Activated CD8-positive, alpha-beta memory T cell treated with anti-CD3 and anti-CD28 coated beads for 48 hours (primary cell): ENCODE results near the gene ANKS6.

ENCODE experiments used
- DNase-seq, 3 experiments: peaks; one replicate each; pipeline ENCODE4 v3.0.0-alpha.2; 2020; ENCODE audit warnings: low read depth in 2 of 3, low spot score in 2 of 3

The ANKS6 gene

GRCh38 chr9:98796364-98797101, at the start of gene ANKS6:
Gene ANKS6 (minus strand): TSS chr9:98796555. CDS start chr9:98796491, 64 bp downstream.
- peak; percentile 62 to 80 (median 66) for DNase-seq

DNA sequence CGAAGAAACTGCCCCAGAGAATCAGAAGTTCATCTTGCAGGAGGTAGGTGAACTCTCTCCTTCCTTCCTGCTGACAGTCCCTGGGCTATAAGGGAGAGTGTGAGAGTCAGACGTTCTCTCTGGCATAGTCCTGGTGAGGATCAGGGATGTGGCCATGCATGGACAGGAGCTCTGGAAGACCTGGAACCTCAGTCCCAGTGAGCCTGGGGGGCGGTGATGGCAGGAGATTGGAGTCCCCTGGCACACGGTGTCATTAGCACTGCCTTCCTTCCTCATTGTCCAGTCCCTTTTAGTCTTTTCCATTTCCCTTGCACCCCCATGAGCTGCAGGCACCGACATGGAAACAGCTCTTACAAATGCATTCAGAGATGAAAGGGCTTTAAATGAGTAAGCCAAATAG, 49.7 kb upstream of the ANKS6 start:
- no peak for DNase-seq

DNA sequence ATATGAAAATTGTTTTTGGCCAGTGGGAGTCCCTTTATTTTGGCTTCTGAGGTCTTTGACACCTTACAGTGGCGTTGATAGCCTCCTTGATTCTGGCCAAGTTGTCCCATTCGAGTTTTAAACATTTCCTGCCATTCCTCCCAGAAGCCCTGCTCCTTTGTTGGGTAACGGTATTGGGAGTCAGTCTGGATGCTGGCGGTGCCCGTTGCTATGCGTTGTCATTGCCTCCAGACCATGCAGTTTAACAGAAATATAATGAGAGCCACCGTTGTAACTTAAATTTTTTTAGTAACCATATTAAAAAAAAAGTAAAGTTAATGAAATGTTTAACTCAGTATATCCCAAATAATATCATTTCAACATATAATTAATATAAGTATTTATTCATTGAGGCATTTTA, 46.2 kb upstream of the ANKS6 start:
- DNase-seq: no peak

DNA sequence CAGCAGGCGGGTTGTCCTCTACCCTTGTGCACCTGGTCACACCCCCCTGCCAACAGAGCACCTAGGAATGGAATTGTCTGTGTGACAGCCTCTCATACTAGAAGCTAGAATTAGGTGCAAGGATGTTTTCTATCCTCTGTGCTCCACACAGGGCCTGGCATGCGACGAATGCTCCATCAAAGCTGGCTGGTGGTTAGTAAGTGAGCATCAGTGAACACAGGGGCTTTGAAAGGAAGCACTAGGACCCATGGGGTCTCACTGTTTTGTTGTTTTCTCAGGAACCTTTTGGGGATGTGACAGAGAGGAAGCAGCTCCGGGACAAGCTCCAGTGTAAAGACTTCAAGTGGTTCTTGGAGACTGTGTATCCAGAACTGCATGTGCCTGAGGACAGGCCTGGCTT, 43.4 kb upstream of the ANKS6 start:
- DNase-seq: no peak

DNA sequence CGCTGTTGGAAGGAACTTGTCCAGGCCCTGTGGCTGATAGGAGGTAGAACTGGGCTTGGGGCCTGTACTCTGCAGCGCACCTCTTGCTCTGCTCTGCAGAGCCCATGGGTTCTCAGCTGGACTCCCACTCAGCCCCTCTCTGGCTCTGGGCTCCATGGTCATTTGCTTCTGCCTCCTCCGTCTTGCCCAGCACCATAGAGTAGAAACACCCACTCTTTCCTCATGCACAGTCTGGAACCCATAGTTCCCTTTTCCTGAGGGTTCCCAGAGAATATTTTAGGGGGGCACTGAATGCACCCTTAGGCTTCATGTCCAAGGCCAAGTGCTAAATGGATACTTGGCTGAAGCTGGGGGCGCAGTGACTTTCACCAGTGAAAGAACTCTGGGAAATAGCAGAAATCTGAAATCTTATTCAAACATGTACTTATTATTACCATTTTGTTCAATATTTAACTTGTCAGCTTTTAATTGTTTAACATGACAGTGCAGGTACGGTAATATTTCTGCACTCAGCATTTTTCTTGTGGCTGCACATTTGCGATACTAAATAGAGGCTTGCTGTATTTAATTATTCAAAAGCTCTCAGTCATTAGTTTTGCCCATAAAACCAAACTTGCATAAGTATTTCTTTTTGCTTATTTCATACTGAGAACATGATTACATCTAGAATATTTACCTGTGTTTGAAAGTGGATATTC, 42.7 kb upstream of the ANKS6 start:
- no peak for DNase-seq

DNA sequence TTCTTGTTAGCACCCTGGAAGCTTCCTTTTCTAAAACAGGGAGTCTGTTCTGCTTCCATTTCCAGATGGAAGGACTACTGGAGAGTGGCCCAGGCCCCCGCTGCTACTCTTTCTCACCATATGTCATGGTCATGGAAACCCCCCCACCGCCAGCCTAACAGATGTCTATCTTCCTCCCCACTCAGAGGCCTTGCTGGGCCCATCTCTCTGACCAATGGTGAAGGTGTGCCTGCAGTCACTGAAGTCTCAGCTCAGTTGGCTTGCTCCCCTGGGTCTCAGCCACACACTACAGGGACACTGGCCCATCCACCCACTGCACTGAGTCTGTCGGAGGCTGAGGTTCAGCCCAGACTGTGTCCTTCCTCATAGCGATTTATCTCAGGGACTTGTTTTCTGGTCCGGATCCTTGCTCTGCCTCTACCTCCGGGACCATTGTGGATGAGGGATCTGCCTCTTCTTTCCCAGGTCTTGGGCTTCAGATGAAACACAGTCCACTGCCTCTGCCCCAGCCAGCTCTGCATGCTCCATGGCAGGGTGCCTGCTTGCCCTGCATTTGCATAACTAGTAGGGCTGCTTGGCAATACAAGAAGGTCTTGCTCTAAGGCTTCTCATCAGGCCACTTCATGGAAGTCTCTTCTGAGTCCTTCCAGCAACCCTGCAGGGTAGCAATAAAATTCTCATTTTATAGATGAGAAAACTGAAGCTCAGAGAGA, 42.0 kb upstream of the ANKS6 start:
- DNase-seq: no peak

GRCh38 chr9:98837516-98837915, 41.2 kb upstream of the ANKS6 start:
- DNase-seq: no peak

- DNase-seq: no peak
These were observed 39.9 kb upstream of the ANKS6 start for GRCh38 chr9:98836206-98836605.

GRCh38 chr9:98834386-98834785, 38.0 kb upstream of the ANKS6 start:
- DNase-seq: no peak

DNA sequence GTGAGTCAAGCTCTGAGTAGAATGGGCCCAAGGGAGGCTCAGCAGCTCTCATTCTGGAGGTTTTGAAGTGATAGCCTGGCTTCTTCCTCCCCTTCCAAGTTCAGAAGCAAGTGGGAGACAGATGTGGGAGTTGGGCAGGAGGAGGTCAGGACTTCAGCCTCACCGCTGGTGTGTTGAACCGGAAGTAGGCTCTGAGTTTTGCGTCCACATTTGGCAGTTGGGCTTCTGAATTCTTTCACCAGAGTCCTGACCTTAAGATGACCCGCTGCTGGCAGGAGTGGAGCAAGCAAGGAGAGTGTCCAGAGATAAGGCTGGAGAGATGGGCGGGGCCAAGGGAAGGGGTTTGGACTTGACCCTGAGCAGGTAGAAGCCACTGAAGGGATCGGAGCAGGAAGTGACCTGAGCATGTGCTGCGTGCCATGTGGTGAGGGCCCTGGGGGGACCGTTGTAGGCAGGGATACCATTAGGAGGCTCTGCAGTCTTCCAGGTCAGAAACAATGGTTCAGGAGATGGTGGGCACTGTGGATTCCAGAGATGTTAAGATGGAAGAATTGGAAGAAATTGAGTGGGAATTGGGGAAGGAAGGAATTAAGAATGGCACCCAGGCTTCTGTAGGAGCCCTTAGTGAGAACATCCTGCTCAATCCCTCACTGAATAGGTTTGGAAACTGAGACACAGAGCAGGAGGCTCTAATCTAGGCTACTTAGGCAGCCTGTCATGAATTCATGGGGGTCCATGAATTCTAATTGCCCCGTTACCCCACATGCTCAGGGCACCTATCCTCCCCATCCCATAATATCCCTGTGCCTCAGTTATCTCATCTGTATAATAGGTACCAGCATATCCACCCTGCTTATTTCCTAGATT, 37.0 kb upstream of the ANKS6 start:
- DNase-seq: no peak

GRCh38 chr9:98832768-98833089, 36.4 kb upstream of the ANKS6 start:
- DNase-seq: no peak

- DNase-seq: no peak
These were observed 35.3 kb upstream of the ANKS6 start for GRCh38 chr9:98831696-98832095.

GRCh38 chr9:98830554-98830953, 34.2 kb upstream of the ANKS6 start:
- no peak for DNase-seq

- no peak for DNase-seq
These were observed 33.4 kb upstream of the ANKS6 start for GRCh38 chr9:98829766-98830165.

- no peak for DNase-seq
These were observed 30.4 kb upstream of the ANKS6 start for GRCh38 chr9:98826716-98827115.

DNA sequence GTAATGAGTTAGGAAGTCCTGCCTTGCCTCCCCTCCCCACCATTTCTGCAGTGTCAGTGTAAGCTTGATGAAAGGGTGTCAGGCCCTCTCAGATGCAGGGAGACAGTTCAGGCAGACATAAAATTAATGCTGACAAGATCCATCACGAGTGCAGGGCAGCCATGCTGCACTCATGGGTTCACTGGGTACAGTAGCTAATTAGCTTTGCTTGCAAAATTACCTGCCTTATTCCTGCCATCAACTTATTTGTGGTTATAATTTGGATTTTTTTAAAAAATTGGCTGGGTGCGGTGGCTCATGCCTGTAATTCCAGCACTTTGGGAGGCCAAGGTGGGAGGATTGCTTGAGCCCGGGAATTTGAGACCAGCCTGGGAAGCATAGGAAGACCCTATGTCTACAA, 29.1 kb upstream of the ANKS6 start:
- DNase-seq: no peak

DNA sequence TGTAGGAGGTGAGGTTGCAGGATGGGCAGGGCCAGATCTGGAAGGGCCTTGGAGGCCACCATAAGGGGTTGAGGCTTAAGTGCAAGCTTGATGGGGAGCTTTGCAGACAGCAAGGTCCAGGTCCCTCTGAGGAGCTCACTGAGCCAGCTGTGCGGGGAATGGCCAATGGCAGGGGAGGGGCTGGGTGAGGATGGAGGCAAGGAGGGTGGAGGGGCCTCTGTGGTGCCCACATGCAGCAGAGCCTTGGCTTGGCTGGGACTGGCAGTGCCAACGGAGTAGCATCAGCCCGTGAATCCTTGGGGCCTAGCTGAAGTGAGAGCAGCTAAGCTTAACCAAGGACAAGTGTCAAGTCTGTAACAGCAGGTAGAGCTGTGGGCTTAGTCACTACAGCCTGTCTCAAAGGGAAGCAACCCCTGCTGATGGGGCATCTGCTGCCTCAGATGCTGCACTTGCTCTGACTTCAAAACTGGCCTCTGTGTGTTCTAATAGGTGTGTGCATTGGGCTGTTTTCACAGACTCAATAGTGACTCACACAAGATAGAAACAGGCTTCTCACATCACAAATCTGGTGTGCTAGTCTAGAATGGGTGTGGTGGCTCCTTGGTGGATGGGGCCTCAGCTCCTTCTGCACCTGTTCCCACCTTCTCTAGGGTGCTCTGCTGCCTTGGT, 27.4 kb upstream of the ANKS6 start:
- DNase-seq: no peak

- DNase-seq: no peak
These were observed 26.3 kb upstream of the ANKS6 start for GRCh38 chr9:98822661-98823060.

DNA sequence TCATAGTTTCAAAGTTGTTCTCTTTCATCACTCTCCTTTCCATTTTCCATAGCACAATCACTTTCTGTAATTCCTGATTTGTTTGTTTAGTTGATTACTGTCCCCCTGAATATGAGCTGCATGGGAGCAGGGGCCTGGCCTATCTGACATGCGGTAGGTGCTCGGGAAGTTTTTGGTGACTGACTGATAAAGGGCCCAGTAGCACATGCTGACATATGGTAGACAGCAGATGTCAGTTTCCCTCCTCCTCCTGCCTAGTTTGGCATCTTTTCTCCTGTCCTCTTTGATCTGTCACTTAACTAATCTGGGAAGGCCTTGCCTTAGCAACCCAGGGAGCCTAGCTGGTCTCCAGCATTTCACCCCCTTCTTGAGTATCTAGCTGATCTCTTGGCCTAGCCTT, 25.5 kb upstream of the ANKS6 start:
- DNase-seq: no peak

DNA sequence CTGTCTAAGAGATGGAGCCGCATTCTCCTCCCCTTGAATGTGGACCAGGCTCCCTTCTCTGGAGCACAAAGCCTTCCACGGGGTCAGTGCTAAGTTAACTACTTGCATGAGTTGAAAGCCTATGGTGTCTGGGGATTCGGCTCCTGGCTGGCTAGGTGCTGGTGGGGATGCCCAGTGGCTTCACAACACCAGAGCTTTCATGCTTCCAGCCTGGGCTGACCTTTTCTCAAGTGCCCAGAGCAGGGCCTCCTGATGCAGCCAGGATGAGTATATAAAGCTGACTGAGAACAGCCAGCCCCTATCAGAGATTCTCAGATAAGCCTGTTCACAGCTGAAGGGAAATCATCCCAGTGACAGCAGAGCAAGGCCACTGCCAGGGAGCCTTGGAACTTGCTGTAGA, 22.9 kb upstream of the ANKS6 start:
- no peak for DNase-seq

- no peak for DNase-seq
These were observed 22.4 kb upstream of the ANKS6 start for GRCh38 chr9:98818764-98819163.
